B cell (primary cell): Measurements from ENCODE around the gene LIMS4. TPM values are rescaled to one million over a fixed set of nuclear protein-coding genes. Genes with fewer than 3 reads are reported as not detected.
"Not testable (repeated sequence)": the region's sequence is repeated elsewhere in the genome, so short reads cannot be mapped to it uniquely, and the experiment has no call there.

Experiments
- ATAC-seq: fragments of 200-7000 bp; cut with Tn5 transposase; one replicate; pipeline ENCODE4 v1.10.0; 2021; ENCODE audit warnings: low read depth, mild to moderate bottlenecking, moderate number of reproducible peaks, moderate library complexity
- CTCF ChIA-PET: fragments of 350-600 bp; sonication (Branson Sonifier 250); formaldehyde crosslinking; loops from one replicate; lab custom pipeline; 2021; ENCODE audit warnings: antibody characterized with exemption, inconsistent platforms; lab: Charles Lee
- POLR2A ChIA-PET: fragments of 350-600 bp; sonication (Branson Sonifier 250); formaldehyde crosslinking; loops from one replicate; lab custom pipeline; 2021; ENCODE audit warnings: antibody characterized with exemption; lab: Charles Lee
- DNase-seq: peaks from one replicate; pipeline ENCODE4 v3.0.0; 2013
- H2AFZ ChIP-seq: 2 replicates; pipeline ENCODE4 v1.6.1; 2012; ENCODE audit warnings: mild to moderate bottlenecking, low read depth, low read length; ENCODE audit not compliant: insufficient read depth, poor library complexity, severe bottlenecking
- H3K27ac ChIP-seq, 2 donors: 1 replicate in 1 of 2; 2 replicates in 1 of 2; pipeline ENCODE4 v1.5.1; 2012 to 2013; ENCODE audit warnings: low read length in 2 of 2, mild to moderate bottlenecking in 2 of 2, moderate library complexity in 1 of 2
- H3K27me3 ChIP-seq, 4 experiments: fragments of 200-600 bp in 1 of 4; sonication (generic) in 1 of 4; replicated peaks in 1 of 4; 1 replicate in 2 of 4; 2 replicates in 2 of 4; pipeline versions ENCODE4 v1.6.1 to v1.7.0; 2013 to 2016; ENCODE audit warnings: low read length in 3 of 4, mild to moderate bottlenecking in 2 of 4, mixed read lengths in 1 of 4, moderate library complexity in 1 of 4; ENCODE audit not compliant: insufficient read depth in 4 of 4, control insufficient read depth in 3 of 4; ENCODE audit errors: control extremely low read depth in 1 of 4
- H3K36me3 ChIP-seq, 2 experiments: replicated peaks in 1 of 2; 1 replicate in 1 of 2; 2 replicates in 1 of 2; pipeline versions ENCODE4 v1.6.1 to v1.7.1; 2013; ENCODE audit warnings: low read length in 1 of 2; ENCODE audit not compliant: insufficient read depth in 2 of 2, control insufficient read depth in 1 of 2; ENCODE audit errors: control extremely low read depth in 1 of 2, extremely low read depth in 1 of 2
- H3K4me1 ChIP-seq, 2 donors: fragments of 200-600 bp in 1 of 2; sonication (generic) in 1 of 2; 1 replicate in 1 of 2; 2 replicates in 1 of 2; pipeline versions ENCODE4 v1.5.1 to v1.6.1; 2013 to 2017; ENCODE audit warnings: low read length in 2 of 2; ENCODE audit not compliant: control insufficient read depth in 2 of 2, insufficient read depth in 2 of 2
- H3K4me2 ChIP-seq: replicated peaks from 2 replicates; pipeline ENCODE3; 2012; ENCODE audit warnings: mild to moderate bottlenecking, low read depth, low read length; ENCODE audit not compliant: poor library complexity, severe bottlenecking
- H3K4me3 ChIP-seq, 5 experiments: fragments of 200-600 bp in 1 of 5; sonication (generic) in 1 of 5; 1 replicate in 3 of 5; 2 replicates in 2 of 5; pipeline versions ENCODE4 v1.5.1 to v1.7.0; 2011 to 2016; ENCODE audit warnings: low read length in 4 of 5, mild to moderate bottlenecking in 4 of 5, low read depth in 2 of 5, control low read depth in 1 of 5, moderate library complexity in 1 of 5; ENCODE audit not compliant: insufficient read depth in 1 of 5; ENCODE audit errors: control extremely low read depth in 1 of 5, extremely low read depth in 1 of 5
- H3K79me2 ChIP-seq: fragments of 200-600 bp; sonication (generic); one replicate; pipeline ENCODE4 v1.6.0; 2016; ENCODE audit warnings: low read length; ENCODE audit not compliant: control insufficient read depth, insufficient read depth
- H3K9ac ChIP-seq: fragments of 200-600 bp; sonication (generic); 2 replicates; pipeline ENCODE4 v1.6.1; 2017; ENCODE audit warnings: mild to moderate bottlenecking, low read length, moderate library complexity
- H3K9me3 ChIP-seq, 3 donors: one replicate each; pipeline versions ENCODE4 v1.6.1 to v1.7.1; 2013; ENCODE audit warnings: low read length in 2 of 3; ENCODE audit not compliant: control insufficient read depth in 2 of 3, insufficient read depth in 1 of 3; ENCODE audit errors: control extremely low read depth in 1 of 3
- H4K20me1 ChIP-seq: 2 replicates; pipeline ENCODE4 v1.6.0; 2012; ENCODE audit warnings: mild to moderate bottlenecking, low read length; ENCODE audit not compliant: insufficient read depth, control insufficient read depth, poor library complexity, severe bottlenecking
- H3K27ac Mint-ChIP-seq: one replicate; pipeline ENCODE4 v1.8.0; 2021; ENCODE audit warnings: mixed read lengths
- H3K27me3 Mint-ChIP-seq: one replicate; pipeline ENCODE4 v1.8.0; 2021; ENCODE audit warnings: mixed read lengths
- H3K4me1 Mint-ChIP-seq: one replicate; pipeline ENCODE4 v1.8.0; 2021; ENCODE audit warnings: mixed read lengths
- H3K4me3 Mint-ChIP-seq: one replicate; pipeline ENCODE4 v1.8.0; 2021; ENCODE audit warnings: mixed read lengths
- H3K9me3 Mint-ChIP-seq: one replicate; pipeline ENCODE4 v1.8.0; 2022; ENCODE audit warnings: mixed read lengths; ENCODE audit not compliant: insufficient read depth
- WGBS: methylation state at CpG from one replicate; pipeline ENCODE4 v1.1.5; 2013; ENCODE audit warnings: missing lambda C conversion rate; ENCODE audit not compliant: insufficient coverage; 5-methylcytosine and 5-hydroxymethylcytosine counted together
- intact Hi-C: fragments of 100-400 bp; cut with micrococcal nuclease; formaldehyde crosslinking; loops from one replicate; pipeline ENCODE4 v1.10.0; 2022
- polyA plus RNA-seq: library from polyadenylated mRNA; depleted of rRNA; stranded (reverse); fragments of >200 nt; gene quantifications from 2 replicates; pipeline ENCODE4 v1.2.3, GENCODE V29; 2012
- total RNA-seq, 2 donors: library from RNA; stranded (reverse); fragments of 120-200 nt in 1 of 2; gene quantifications; 1 replicate in 1 of 2; 2 replicates in 1 of 2; pipeline versions ENCODE4 v1.2.3 to v1.2.4, GENCODE V29; 2013 to 2022

The LIMS4 gene
- total and polyA plus RNA-seq, 2 donors (not counting 1 experiment from before 2014, with no cell fraction given) = 0.07 to 0.47 TPM

- ATAC-seq, intact Hi-C loops, CTCF ChIA-PET, H3K9ac ChIP-seq, H2AFZ ChIP-seq, H3K27me3 Mint-ChIP-seq, H3K4me3 Mint-ChIP-seq, H3K27ac Mint-ChIP-seq, H3K27ac ChIP-seq, H3K36me3 ChIP-seq, H3K9me3 ChIP-seq, H3K79me2 ChIP-seq, H3K4me1 Mint-ChIP-seq, POLR2A ChIA-PET, DNase-seq, H3K4me3 ChIP-seq, H3K4me1 ChIP-seq, H3K9me3 Mint-ChIP-seq, H3K27me3 ChIP-seq, H4K20me1 ChIP-seq, H3K4me2 ChIP-seq: not testable (repeated sequence)
- no CpG with 5 or more reads among the region's 1 CpG for WGBS
Observed at GRCh38 chr2:110488991-110489390, 16.4 kb upstream of the LIMS4 start.

GRCh38 chr2:110482697-110483096 lies 10.1 kb upstream of the LIMS4 start:
- H3K36me3 ChIP-seq, H3K9me3 ChIP-seq, H2AFZ ChIP-seq, H4K20me1 ChIP-seq, H3K27ac Mint-ChIP-seq, POLR2A ChIA-PET, H3K27me3 ChIP-seq, H3K9ac ChIP-seq, CTCF ChIA-PET, H3K4me3 Mint-ChIP-seq, ATAC-seq, H3K79me2 ChIP-seq, H3K9me3 Mint-ChIP-seq, DNase-seq, H3K27me3 Mint-ChIP-seq, H3K4me2 ChIP-seq, H3K27ac ChIP-seq, H3K4me1 ChIP-seq, H3K4me3 ChIP-seq, H3K4me1 Mint-ChIP-seq, intact Hi-C loops: not testable (repeated sequence)
- WGBS = no CpG with 5 or more reads among the region's 4 CpGs

GRCh38 chr2:110481200-110481599 lies 8.6 kb upstream of the LIMS4 start:
- H3K36me3 ChIP-seq, ATAC-seq, H4K20me1 ChIP-seq, H3K27me3 Mint-ChIP-seq, H3K27ac Mint-ChIP-seq, H3K9ac ChIP-seq, CTCF ChIA-PET, POLR2A ChIA-PET, H3K27ac ChIP-seq, H3K4me3 ChIP-seq, intact Hi-C loops, DNase-seq, H3K27me3 ChIP-seq, H3K4me1 ChIP-seq, H3K9me3 Mint-ChIP-seq, H3K4me3 Mint-ChIP-seq, H3K4me1 Mint-ChIP-seq, H3K9me3 ChIP-seq, H3K4me2 ChIP-seq, H3K79me2 ChIP-seq, H2AFZ ChIP-seq: not testable (repeated sequence)
- no CpG with 5 or more reads among the region's 3 CpGs for WGBS

GRCh38 chr2:110480084-110480483 lies 7.5 kb upstream of the LIMS4 start:
- POLR2A ChIA-PET, CTCF ChIA-PET: not testable (repeated sequence)

More at GRCh38 chr2:110480084-110480483, 7.5 kb upstream of the LIMS4 start:
- H3K4me2 ChIP-seq, H3K9me3 Mint-ChIP-seq, ATAC-seq, H3K36me3 ChIP-seq, H3K4me3 Mint-ChIP-seq, H3K9me3 ChIP-seq, H2AFZ ChIP-seq, H3K4me1 ChIP-seq, H3K9ac ChIP-seq, H3K4me3 ChIP-seq, H3K4me1 Mint-ChIP-seq, H3K27ac Mint-ChIP-seq, H3K27ac ChIP-seq, H3K27me3 Mint-ChIP-seq, H4K20me1 ChIP-seq, intact Hi-C loops, H3K79me2 ChIP-seq, DNase-seq, H3K27me3 ChIP-seq: not testable (repeated sequence)
- WGBS = no CpG with 5 or more reads among the region's 4 CpGs
